Activated CD4-positive, alpha-beta memory T cell treated with anti-CD3 and anti-CD28 coated beads, Interleukin-2, amount 10 ng/mL, durations not matched to agents 7 days and 5 days (primary cell): Measurements from ENCODE around the gene SLC25A51. TPM values are rescaled to one million over a fixed set of nuclear protein-coding genes. Genes with fewer than 3 reads are reported as not detected.

Experiments
- CTCF ChIA-PET: fragments of 350-600 bp; sonication (Branson Sonifier 250); formaldehyde crosslinking; loops from one replicate; lab custom pipeline; 2021; ENCODE audit warnings: antibody characterized with exemption, inconsistent platforms; lab: Charles Lee
- POLR2A ChIA-PET: fragments of 350-600 bp; sonication (Branson Sonifier 250); formaldehyde crosslinking; loops from one replicate; lab custom pipeline; 2021; ENCODE audit warnings: antibody characterized with exemption; lab: Charles Lee
- DNase-seq: peaks from one replicate; pipeline ENCODE4 v3.0.0-alpha.2; 2020
- H3K27ac Mint-ChIP-seq: one replicate; pipeline ENCODE4 v1.8.0; 2021; ENCODE audit warnings: mild to moderate bottlenecking, mixed read lengths
- H3K27me3 Mint-ChIP-seq: one replicate; pipeline ENCODE4 v1.8.0; 2021; ENCODE audit warnings: mixed read lengths
- H3K36me3 Mint-ChIP-seq: one replicate; pipeline ENCODE4 v1.8.0; 2021; ENCODE audit warnings: low read depth, mixed read lengths
- H3K4me1 Mint-ChIP-seq: one replicate; pipeline ENCODE4 v1.8.0; 2021; ENCODE audit warnings: mixed read lengths
- H3K4me3 Mint-ChIP-seq: one replicate; pipeline ENCODE4 v1.8.0; 2021; ENCODE audit warnings: mild to moderate bottlenecking, mixed read lengths
- H3K9me3 Mint-ChIP-seq: one replicate; pipeline ENCODE4 v1.8.0; 2021; ENCODE audit warnings: mixed read lengths
- total RNA-seq, 2 experiments: library from RNA; stranded (reverse); gene quantifications; one replicate each; pipeline ENCODE4 v1.2.3, GENCODE V29; 2021

Gene SLC25A51
- total RNA-seq, 2 experiments from 2014 or later = 28.4 to 29.3 TPM

GRCh38 chr9:37944266-37944650 is 40.3 kb upstream of the SLC25A51 start:
- no peak for DNase-seq
- H3K36me3 Mint-ChIP-seq = no peaks in the 10 kb centered on the region
- H3K9me3 Mint-ChIP-seq = no peaks in the 10 kb centered on the region
- H3K27me3 Mint-ChIP-seq = no peaks in the 10 kb centered on the region
- no peaks in the 10 kb centered on the region for H3K4me1 Mint-ChIP-seq
- CTCF ChIA-PET = no interaction called here
- POLR2A ChIA-PET = no interaction called here
- no peak overlapping the region for H3K4me3 Mint-ChIP-seq
- no peak overlapping the region for H3K27ac Mint-ChIP-seq

- Mint-ChIP-seq H3K27me3 (no peaks in the 10 kb centered on the region), H3K9me3 (no peaks in the 10 kb centered on the region), H3K4me1 (no peaks in the 10 kb centered on the region), H3K27ac (no peak overlapping the region), H3K36me3 (no peaks in the 10 kb centered on the region), H3K4me3 (no peak overlapping the region)
- DNase-seq = no peak
- CTCF ChIA-PET = no interaction called here
- POLR2A ChIA-PET = no interaction called here
Measured at GRCh38 chr9:37943345-37944265, 39.7 kb upstream of the SLC25A51 start.

GRCh38 chr9:37942621-37943344 is 38.9 kb upstream of the SLC25A51 start:
- no peaks in the 10 kb centered on the region for H3K27me3 Mint-ChIP-seq
- CTCF ChIA-PET = no interaction called here
- H3K9me3 Mint-ChIP-seq = no peaks in the 10 kb centered on the region
- H3K36me3 Mint-ChIP-seq = no peaks in the 10 kb centered on the region
- H3K27ac Mint-ChIP-seq = no peak overlapping the region
- POLR2A ChIA-PET = no interaction called here
- H3K4me1 Mint-ChIP-seq = no peaks in the 10 kb centered on the region
- DNase-seq = no peak
- H3K4me3 Mint-ChIP-seq = no peak overlapping the region

- CTCF ChIA-PET = interaction anchor here (1.3 kb wide), 2 partner anchors 27 to 28 kb away, joined by 3 to 8 read pairs; no protein-coding TSS in a partner anchor
- Mint-ChIP-seq H3K27me3 (no peaks in the 10 kb centered on the region), H3K4me3 (no peak overlapping the region), H3K27ac (no peak overlapping the region), H3K9me3 (no peaks in the 10 kb centered on the region), H3K36me3 (no peaks in the 10 kb centered on the region), H3K4me1 (no peaks in the 10 kb centered on the region)
- no peak for DNase-seq
- POLR2A ChIA-PET = no interaction called here
Measured at GRCh38 chr9:37941253-37941652, 37.3 kb upstream of the SLC25A51 start.

DNA sequence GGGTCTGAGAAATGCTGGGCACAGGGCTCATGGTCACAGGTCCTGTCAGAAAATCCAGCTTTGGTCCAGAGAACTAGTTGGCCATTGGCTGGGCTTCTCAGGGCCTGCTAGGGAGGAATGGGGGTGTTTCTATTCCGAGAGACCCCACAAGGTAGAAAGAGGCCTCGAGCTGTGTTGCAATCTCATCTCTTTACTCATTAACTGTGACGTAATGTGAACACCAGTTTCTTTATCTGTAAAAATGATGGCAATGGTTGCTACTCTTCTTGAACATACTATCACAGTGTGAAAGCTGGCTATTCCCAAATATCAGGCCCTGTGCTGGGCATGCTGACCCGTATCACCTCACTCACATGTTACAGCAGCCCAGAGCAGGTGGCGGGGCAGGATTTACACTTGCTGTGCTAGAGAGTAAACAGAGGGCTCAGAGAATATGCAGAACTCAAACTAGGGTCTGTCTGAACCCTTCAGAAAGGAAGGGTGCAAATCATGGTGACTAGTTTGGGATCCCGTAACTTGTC is 35.7 kb upstream of the SLC25A51 start:
- DNase-seq = no peak
- H3K4me3 Mint-ChIP-seq = no peak overlapping the region
- H3K9me3 Mint-ChIP-seq = no peaks in the 10 kb centered on the region
- H3K36me3 Mint-ChIP-seq = no peaks in the 10 kb centered on the region
- POLR2A ChIA-PET = no interaction called here
- H3K27me3 Mint-ChIP-seq = peaks cover 4% of the 10 kb centered on the region
- H3K4me1 Mint-ChIP-seq = no peaks in the 10 kb centered on the region
- CTCF ChIA-PET = no interaction called here
- H3K27ac Mint-ChIP-seq = no peak overlapping the region

GRCh38 chr9:37938121-37938891 is 34.4 kb upstream of the SLC25A51 start:
- no peaks in the 10 kb centered on the region for H3K9me3 Mint-ChIP-seq
- POLR2A ChIA-PET = no interaction called here
- H3K4me1 Mint-ChIP-seq = no peaks in the 10 kb centered on the region
- H3K36me3 Mint-ChIP-seq = no peaks in the 10 kb centered on the region
- DNase-seq = no peak
- CTCF ChIA-PET = no interaction called here
- H3K4me3 Mint-ChIP-seq = no peak overlapping the region
- no peak overlapping the region for H3K27ac Mint-ChIP-seq
- H3K27me3 Mint-ChIP-seq = peaks cover 4% of the 10 kb centered on the region

GRCh38 chr9:37937366-37937765 is 33.4 kb upstream of the SLC25A51 start:
- peaks cover 4% of the 10 kb centered on the region for H3K27me3 Mint-ChIP-seq
- H3K4me3 Mint-ChIP-seq = no peak overlapping the region
- no peak overlapping the region for H3K27ac Mint-ChIP-seq
- H3K9me3 Mint-ChIP-seq = no peaks in the 10 kb centered on the region
- CTCF ChIA-PET = interaction anchor here (0.7 kb wide), 1 partner anchor 131 kb away, joined by 4 read pairs; the partner anchor contains the start of gene SHB
- no peak for DNase-seq
- POLR2A ChIA-PET = no interaction called here
- H3K36me3 Mint-ChIP-seq = no peaks in the 10 kb centered on the region
- no peaks in the 10 kb centered on the region for H3K4me1 Mint-ChIP-seq

- CTCF ChIA-PET = interaction anchor here (0.7 kb wide), 1 partner anchor 132 kb away, joined by 4 read pairs; the partner anchor contains the start of gene SHB
Measured at GRCh38 chr9:37936965-37937364, 33.0 kb upstream of the SLC25A51 start.

GRCh38 chr9:37936376-37936775 is 32.4 kb upstream of the SLC25A51 start:
- ChIA-PET POLR2A (no interaction called here), CTCF (no interaction called here)
- Mint-ChIP-seq H3K4me3 (no peak overlapping the region), H3K9me3 (no peaks in the 10 kb centered on the region), H3K4me1 (no peaks in the 10 kb centered on the region), H3K36me3 (no peaks in the 10 kb centered on the region), H3K27me3 (peaks cover 4% of the 10 kb centered on the region), H3K27ac (no peak overlapping the region)
- no peak for DNase-seq

More at GRCh38 chr9:37936965-37937364, 33.0 kb upstream of the SLC25A51 start:
- Mint-ChIP-seq H3K4me1 (no peaks in the 10 kb centered on the region), H3K27me3 (peaks cover 4% of the 10 kb centered on the region), H3K9me3 (no peaks in the 10 kb centered on the region), H3K36me3 (no peaks in the 10 kb centered on the region), H3K4me3 (no peak overlapping the region), H3K27ac (no peak overlapping the region)
- DNase-seq = no peak
- POLR2A ChIA-PET = no interaction called here

DNA sequence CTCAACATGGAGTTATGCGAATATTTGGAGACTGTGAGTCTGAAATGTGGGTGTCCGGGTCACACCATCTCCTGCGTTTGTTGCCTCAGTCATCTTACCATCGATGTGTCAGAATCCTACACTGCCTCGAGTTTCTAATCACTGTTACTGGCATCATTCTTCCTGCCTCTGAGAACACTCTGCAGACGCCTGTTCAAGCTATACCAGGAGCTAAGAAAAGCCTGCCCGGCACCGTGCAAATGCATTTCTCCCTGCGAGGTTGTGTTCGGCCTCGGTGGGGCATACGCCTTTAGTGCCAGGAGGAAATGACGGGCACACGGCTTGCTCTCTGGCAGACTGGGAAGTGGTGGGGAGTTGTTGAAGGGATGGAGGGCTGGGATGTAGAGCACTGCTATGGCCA is 31.2 kb upstream of the SLC25A51 start:
- no peaks in the 10 kb centered on the region for H3K4me1 Mint-ChIP-seq
- POLR2A ChIA-PET = no interaction called here
- no peak overlapping the region for H3K4me3 Mint-ChIP-seq
- no peaks in the 10 kb centered on the region for H3K36me3 Mint-ChIP-seq
- no peaks in the 10 kb centered on the region for H3K9me3 Mint-ChIP-seq
- peaks cover 4% of the 10 kb centered on the region for H3K27me3 Mint-ChIP-seq
- CTCF ChIA-PET = interaction anchor here (0.7 kb wide), 1 partner anchor 1239 kb away, joined by 4 read pairs; no protein-coding TSS in a partner anchor
- DNase-seq = no peak
- no peak overlapping the region for H3K27ac Mint-ChIP-seq

GRCh38 chr9:37931592-37931991 is 27.7 kb upstream of the SLC25A51 start:
- Mint-ChIP-seq H3K36me3 (no peaks in the 10 kb centered on the region), H3K27ac (no peak overlapping the region), H3K4me3 (no peak overlapping the region), H3K27me3 (peaks cover 4% of the 10 kb centered on the region), H3K9me3 (peaks cover 2% of the 10 kb centered on the region), H3K4me1 (peaks cover 4% of the 10 kb centered on the region)
- POLR2A ChIA-PET = no interaction called here
- CTCF ChIA-PET = no interaction called here
- no peak for DNase-seq

DNA sequence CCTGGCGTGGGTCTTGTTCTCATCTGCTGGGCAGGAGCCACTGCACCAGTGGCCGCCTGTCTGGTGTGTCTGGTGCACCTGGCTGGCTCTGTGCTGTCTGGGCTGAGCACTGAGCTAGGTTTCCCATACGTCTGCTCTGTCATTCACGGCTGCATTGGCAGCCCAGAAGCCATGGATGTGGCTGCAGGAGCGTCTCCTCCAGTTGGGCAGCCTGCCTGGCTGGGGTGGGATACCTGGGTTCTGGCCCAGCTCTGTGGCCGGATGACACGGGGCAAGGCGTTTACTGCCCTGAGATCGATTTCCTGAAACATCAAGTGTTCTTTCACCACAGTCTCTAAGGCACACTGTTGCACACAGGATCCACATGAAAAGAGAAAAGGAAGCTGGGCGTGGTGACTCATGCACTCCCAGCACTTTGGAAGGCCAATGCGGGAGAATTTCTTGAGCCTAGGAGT is 25.5 kb upstream of the SLC25A51 start:
- no peak overlapping the region for H3K27ac Mint-ChIP-seq
- H3K9me3 Mint-ChIP-seq = peaks cover 2% of the 10 kb centered on the region
- peaks cover 7% of the 10 kb centered on the region for H3K4me1 Mint-ChIP-seq
- ChIA-PET CTCF (no interaction called here), POLR2A (interaction anchor here (1.1 kb wide), 1 partner anchor 26 kb away, joined by 3 read pairs; the partner anchor contains the start of gene SLC25A51)
- H3K4me3 Mint-ChIP-seq = no peak overlapping the region
- no peaks in the 10 kb centered on the region for H3K36me3 Mint-ChIP-seq
- no peak for DNase-seq
- H3K27me3 Mint-ChIP-seq = no peaks in the 10 kb centered on the region
